HepG2 (cell line): ENCODE data around the gene EIF5A. TPM values are rescaled to one million over a fixed set of nuclear protein-coding genes. Genes with fewer than 3 reads are reported as not detected.

Experiments used
- BHLHE40 ChIP-seq: IDR thresholded peaks from 2 replicates; pipeline ENCODE4 v1.6.1; 2011; ENCODE audit warnings: low read length, improper control_type of control experiment
- HMGA1 ChIP-seq: sonication (generic); formaldehyde crosslinking; conservative IDR thresholded peaks from 2 replicates; pipeline ENCODE4 v1.4.0; 2020; ENCODE audit warnings: missing genetic modification reagents
- ZMAT3 ChIP-seq: sonication (generic); formaldehyde crosslinking; conservative IDR thresholded peaks from 2 replicates; pipeline ENCODE4 v1.7.0; 2021; ENCODE audit warnings: missing genetic modification reagents
- ZNF839 ChIP-seq: sonication (generic); formaldehyde crosslinking; IDR thresholded peaks from 2 replicates; pipeline ENCODE4 v1.4.0; 2020; ENCODE audit warnings: missing genetic modification reagents, mild to moderate bottlenecking, borderline replicate concordance
- polyA plus RNA-seq, 8 experiments: library from polyadenylated mRNA; depleted of rRNA in 3 of 8; stranded (reverse) in 7 of 8; unstranded in 1 of 8; fragments of >200 nt; fragmentation: Illumina TruSeq in 4 of 8; extraction: Trizol in 4 of 8; gene quantifications; 2 replicates each; pipeline versions ENCODE4 v1.2.1 to v1.2.3, GENCODE V29; 2011 to 2016; ENCODE audit warnings: low read depth in 4 of 8, missing spikeins in 1 of 8, mixed read lengths in 1 of 8; ENCODE audit not compliant: insufficient read depth in 1 of 8
- total RNA-seq, 5 experiments: library from RNA; depleted of rRNA; stranded (reverse); fragments of >200 nt; fragmentation: Illumina TruSeq; extraction: Trizol; gene quantifications; 2 replicates each; pipeline ENCODE4 v1.2.3, GENCODE V29; 2016; ENCODE audit warnings: low read depth in 1 of 5
- TF ChIP-seq, protein P1 (sequence below): sonication (generic); formaldehyde crosslinking; IDR thresholded peaks from 2 replicates; pipeline ENCODE4 v1.5.0; 2020; ENCODE audit warnings: mild to moderate bottlenecking, missing genetic modification reagents
- TF ChIP-seq, protein P2 (sequence below), 2 experiments: fragments of 450-650 bp in 1 of 2; sonication (generic) in 1 of 2; formaldehyde crosslinking in 1 of 2; IDR thresholded peaks; 2 replicates each; pipeline versions ENCODE4 v1.6.1 to v1.8.0; 2016 to 2022; ENCODE audit warnings: antibody characterized with exemption in 1 of 2, mild to moderate bottlenecking in 1 of 2, missing genetic modification reagents in 1 of 2
- TF ChIP-seq, protein P3 (sequence below): sonication (generic); formaldehyde crosslinking; IDR thresholded peaks from 2 replicates; pipeline ENCODE4 v1.4.0; 2020; ENCODE audit warnings: mild to moderate bottlenecking, missing genetic modification reagents

EIF5A gene
- total and polyA plus RNA-seq, 2 of the 13 experiments (the other 11 are each of a cell fraction or from before 2014, with no cell fraction given) = 319 to 337 TPM

DNA sequence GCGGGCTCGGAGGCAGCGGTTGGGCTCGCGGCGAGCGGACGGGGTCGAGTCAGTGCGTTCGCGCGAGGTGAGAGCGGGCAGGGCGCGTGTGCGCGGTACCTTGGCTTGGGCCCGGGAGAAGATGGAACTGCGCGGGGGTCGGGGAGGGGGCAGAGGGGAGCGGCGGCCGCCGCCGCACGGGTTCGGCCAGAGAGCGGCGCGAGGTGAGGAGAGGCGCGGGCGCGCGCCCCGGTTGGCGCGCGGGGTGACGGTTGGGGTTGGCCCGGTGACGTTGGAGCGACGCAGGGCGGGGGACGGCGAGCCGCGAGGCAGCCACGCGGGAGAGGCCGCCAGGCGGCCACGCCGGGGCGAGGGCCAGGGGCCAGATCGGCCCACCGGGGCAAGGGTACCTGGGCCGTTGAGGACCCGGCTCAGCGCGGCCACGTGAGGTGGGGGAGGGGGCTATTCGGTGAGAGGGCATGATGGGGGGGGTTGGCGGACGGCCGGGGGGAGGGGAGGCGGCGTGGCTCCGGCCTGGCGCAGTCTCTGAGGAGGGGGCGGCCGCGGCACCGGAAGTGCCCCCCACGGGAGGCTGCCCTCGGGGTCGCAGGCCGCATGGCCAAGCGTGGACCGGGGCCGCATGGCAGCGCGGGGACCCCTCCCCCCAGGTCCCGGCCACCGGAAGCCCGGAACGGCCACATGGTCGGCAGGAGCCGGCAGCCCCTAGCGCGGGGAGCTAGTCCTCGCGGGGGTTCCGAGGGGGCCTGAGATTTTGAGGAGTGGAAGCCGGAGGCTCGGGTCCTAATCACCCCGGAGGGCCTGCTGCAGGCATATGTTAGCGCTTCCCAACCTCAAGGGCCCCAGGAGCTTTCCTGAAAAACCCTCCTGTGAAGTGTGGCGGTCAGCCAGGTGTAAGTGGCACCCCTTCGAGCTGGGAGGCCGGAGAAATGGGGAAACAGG is 527 bp downstream of the EIF5A start (continued):
- TF ChIP-seq, protein P1, sequence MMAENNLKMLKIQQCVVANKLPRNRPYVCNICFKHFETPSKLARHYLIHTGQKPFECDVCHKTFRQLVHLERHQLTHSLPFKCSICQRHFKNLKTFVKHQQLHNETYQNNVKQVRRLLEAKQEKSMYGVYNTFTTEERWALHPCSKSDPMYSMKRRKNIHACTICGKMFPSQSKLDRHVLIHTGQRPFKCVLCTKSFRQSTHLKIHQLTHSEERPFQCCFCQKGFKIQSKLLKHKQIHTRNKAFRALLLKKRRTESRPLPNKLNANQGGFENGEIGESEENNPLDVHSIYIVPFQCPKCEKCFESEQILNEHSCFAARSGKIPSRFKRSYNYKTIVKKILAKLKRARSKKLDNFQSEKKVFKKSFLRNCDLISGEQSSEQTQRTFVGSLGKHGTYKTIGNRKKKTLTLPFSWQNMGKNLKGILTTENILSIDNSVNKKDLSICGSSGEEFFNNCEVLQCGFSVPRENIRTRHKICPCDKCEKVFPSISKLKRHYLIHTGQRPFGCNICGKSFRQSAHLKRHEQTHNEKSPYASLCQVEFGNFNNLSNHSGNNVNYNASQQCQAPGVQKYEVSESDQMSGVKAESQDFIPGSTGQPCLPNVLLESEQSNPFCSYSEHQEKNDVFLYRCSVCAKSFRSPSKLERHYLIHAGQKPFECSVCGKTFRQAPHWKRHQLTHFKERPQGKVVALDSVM (CRISPR knock-in tag) = no peak
- TF ChIP-seq ZMAT3 (CRISPR knock-in tag) (no peak; the same call in 1 of the 2 replicates), HMGA1 (no peak), ZNF839 (CRISPR knock-in tag) (no peak; the same call in 1 of the 2 replicates), BHLHE40 (no peak)
- TF ChIP-seq, protein P2, sequence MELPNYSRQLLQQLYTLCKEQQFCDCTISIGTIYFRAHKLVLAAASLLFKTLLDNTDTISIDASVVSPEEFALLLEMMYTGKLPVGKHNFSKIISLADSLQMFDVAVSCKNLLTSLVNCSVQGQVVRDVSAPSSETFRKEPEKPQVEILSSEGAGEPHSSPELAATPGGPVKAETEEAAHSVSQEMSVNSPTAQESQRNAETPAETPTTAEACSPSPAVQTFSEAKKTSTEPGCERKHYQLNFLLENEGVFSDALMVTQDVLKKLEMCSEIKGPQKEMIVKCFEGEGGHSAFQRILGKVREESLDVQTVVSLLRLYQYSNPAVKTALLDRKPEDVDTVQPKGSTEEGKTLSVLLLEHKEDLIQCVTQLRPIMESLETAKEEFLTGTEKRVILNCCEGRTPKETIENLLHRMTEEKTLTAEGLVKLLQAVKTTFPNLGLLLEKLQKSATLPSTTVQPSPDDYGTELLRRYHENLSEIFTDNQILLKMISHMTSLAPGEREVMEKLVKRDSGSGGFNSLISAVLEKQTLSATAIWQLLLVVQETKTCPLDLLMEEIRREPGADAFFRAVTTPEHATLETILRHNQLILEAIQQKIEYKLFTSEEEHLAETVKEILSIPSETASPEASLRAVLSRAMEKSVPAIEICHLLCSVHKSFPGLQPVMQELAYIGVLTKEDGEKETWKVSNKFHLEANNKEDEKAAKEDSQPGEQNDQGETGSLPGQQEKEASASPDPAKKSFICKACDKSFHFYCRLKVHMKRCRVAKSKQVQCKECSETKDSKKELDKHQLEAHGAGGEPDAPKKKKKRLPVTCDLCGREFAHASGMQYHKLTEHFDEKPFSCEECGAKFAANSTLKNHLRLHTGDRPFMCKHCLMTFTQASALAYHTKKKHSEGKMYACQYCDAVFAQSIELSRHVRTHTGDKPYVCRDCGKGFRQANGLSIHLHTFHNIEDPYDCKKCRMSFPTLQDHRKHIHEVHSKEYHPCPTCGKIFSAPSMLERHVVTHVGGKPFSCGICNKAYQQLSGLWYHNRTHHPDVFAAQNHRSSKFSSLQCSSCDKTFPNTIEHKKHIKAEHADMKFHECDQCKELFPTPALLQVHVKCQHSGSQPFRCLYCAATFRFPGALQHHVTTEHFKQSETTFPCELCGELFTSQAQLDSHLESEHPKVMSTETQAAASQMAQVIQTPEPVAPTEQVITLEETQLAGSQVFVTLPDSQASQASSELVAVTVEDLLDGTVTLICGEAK (IDR thresholded peaks at IDR 0.05) = no peak
- TF ChIP-seq, protein P2 (CRISPR knock-in tag; IDR thresholded peaks at IDR 0.05) = peak; percentile 34; the same call in 1 of the 2 replicates
- TF ChIP-seq, protein P3, sequence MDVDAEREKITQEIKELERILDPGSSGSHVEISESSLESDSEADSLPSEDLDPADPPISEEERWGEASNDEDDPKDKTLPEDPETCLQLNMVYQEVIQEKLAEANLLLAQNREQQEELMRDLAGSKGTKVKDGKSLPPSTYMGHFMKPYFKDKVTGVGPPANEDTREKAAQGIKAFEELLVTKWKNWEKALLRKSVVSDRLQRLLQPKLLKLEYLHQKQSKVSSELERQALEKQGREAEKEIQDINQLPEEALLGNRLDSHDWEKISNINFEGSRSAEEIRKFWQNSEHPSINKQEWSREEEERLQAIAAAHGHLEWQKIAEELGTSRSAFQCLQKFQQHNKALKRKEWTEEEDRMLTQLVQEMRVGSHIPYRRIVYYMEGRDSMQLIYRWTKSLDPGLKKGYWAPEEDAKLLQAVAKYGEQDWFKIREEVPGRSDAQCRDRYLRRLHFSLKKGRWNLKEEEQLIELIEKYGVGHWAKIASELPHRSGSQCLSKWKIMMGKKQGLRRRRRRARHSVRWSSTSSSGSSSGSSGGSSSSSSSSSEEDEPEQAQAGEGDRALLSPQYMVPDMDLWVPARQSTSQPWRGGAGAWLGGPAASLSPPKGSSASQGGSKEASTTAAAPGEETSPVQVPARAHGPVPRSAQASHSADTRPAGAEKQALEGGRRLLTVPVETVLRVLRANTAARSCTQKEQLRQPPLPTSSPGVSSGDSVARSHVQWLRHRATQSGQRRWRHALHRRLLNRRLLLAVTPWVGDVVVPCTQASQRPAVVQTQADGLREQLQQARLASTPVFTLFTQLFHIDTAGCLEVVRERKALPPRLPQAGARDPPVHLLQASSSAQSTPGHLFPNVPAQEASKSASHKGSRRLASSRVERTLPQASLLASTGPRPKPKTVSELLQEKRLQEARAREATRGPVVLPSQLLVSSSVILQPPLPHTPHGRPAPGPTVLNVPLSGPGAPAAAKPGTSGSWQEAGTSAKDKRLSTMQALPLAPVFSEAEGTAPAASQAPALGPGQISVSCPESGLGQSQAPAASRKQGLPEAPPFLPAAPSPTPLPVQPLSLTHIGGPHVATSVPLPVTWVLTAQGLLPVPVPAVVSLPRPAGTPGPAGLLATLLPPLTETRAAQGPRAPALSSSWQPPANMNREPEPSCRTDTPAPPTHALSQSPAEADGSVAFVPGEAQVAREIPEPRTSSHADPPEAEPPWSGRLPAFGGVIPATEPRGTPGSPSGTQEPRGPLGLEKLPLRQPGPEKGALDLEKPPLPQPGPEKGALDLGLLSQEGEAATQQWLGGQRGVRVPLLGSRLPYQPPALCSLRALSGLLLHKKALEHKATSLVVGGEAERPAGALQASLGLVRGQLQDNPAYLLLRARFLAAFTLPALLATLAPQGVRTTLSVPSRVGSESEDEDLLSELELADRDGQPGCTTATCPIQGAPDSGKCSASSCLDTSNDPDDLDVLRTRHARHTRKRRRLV (CRISPR knock-in tag) = no peak
